ENCODE results near the gene TBC1D20. TPM values are rescaled to one million over a fixed set of nuclear protein-coding genes. Genes with fewer than 3 reads are reported as not detected.
"Not testable (repeated sequence)": the region's sequence is repeated elsewhere in the genome, so short reads cannot be mapped to it uniquely, and the experiment has no call there.

The TBC1D20 gene
- total RNA-seq, 1 donor from 2014 or later: 40.6 TPM

GRCh38 chr20:396619-397431, 65.5 kb downstream of the TBC1D20 start:
- H3K27ac ChIP-seq (ENCODE audit: low read depth, low read length): no peak overlapping the region
- H3K4me1 ChIP-seq (ENCODE audit: insufficient read depth, low read length): peaks cover 1% of the 10 kb centered on the region
- no peaks in the 10 kb centered on the region for H3K9me3 ChIP-seq (ENCODE audit: insufficient read depth, low read depth, low read length)
- H3K9me3 Mint-ChIP-seq (ENCODE audit: unreplicated experiment): no peaks in the 10 kb centered on the region
- H4K20me1 ChIP-seq (ENCODE audit: insufficient read depth, low read length): no peaks in the 10 kb centered on the region
- FAIRE-seq (no peak), DNase-seq (ENCODE audit: low read depth) (no peak)
- peaks cover 3% of the 10 kb centered on the region for H3K36me3 ChIP-seq (ENCODE audit: insufficient read depth, low read length)
- no peaks in the 10 kb centered on the region for H3K27me3 ChIP-seq (ENCODE audit: insufficient read depth, low read length)
- H3K4me1 Mint-ChIP-seq (ENCODE audit: low read depth, unreplicated experiment): peaks cover 11% of the 10 kb centered on the region
- no peak overlapping the region for H3K4me3 Mint-ChIP-seq (ENCODE audit: unreplicated experiment)
- no peak overlapping the region for H2AFZ ChIP-seq (ENCODE audit: low read depth, low read length)
- H3K27me3 Mint-ChIP-seq (ENCODE audit: low read depth, unreplicated experiment): no peaks in the 10 kb centered on the region
- no peaks in the 10 kb centered on the region for H3K79me2 ChIP-seq (ENCODE audit: insufficient read depth, low read length)
- TF ChIP-seq EZH2 (IDR thresholded peaks at IDR 0.05; ENCODE audit: insufficient read depth, low read length) (no peak), CTCF (IDR thresholded peaks at IDR 0.05; ENCODE audit: insufficient read depth, low read depth, low read length) (no peak)
- H3K4me3 ChIP-seq (ENCODE audit: insufficient read depth, low read depth, low read length): no peak overlapping the region
- H3K36me3 Mint-ChIP-seq (ENCODE audit: low read depth, unreplicated experiment): peaks cover 22% of the 10 kb centered on the region
- no peak overlapping the region for H3K4me2 ChIP-seq (ENCODE audit: low read length)
- H3K9ac ChIP-seq (ENCODE audit: low read length): no peak overlapping the region
- no peak overlapping the region for H3K27ac Mint-ChIP-seq (ENCODE audit: unreplicated experiment)

GRCh38 chr20:396252-396618, 66.1 kb downstream of the TBC1D20 start:
- Histone ChIP-seq H3K4me1 (ENCODE audit: insufficient read depth, low read length) (no peaks in the 10 kb centered on the region), H3K9me3 (ENCODE audit: insufficient read depth, low read depth, low read length) (no peaks in the 10 kb centered on the region), H3K4me2 (ENCODE audit: low read length) (no peak overlapping the region), H3K27me3 (ENCODE audit: insufficient read depth, low read length) (no peaks in the 10 kb centered on the region), H3K9ac (ENCODE audit: low read length) (no peak overlapping the region), H3K27ac (ENCODE audit: low read depth, low read length) (no peak overlapping the region), H3K4me3 (ENCODE audit: insufficient read depth, low read depth, low read length) (no peak overlapping the region), H2AFZ (ENCODE audit: low read depth, low read length) (no peak overlapping the region), H3K79me2 (ENCODE audit: insufficient read depth, low read length) (no peaks in the 10 kb centered on the region), H3K36me3 (ENCODE audit: insufficient read depth, low read length) (peaks cover 3% of the 10 kb centered on the region), H4K20me1 (ENCODE audit: insufficient read depth, low read length) (no peaks in the 10 kb centered on the region)
- TF ChIP-seq CTCF (IDR thresholded peaks at IDR 0.05; ENCODE audit: insufficient read depth, low read depth, low read length): no peak
- no peak for TF ChIP-seq EZH2 (IDR thresholded peaks at IDR 0.05; ENCODE audit: insufficient read depth, low read length)
- H3K36me3 Mint-ChIP-seq (ENCODE audit: low read depth, unreplicated experiment): peaks cover 28% of the 10 kb centered on the region
- FAIRE-seq: no peak
- DNase-seq (ENCODE audit: low read depth): no peak
- peaks cover 9% of the 10 kb centered on the region for H3K4me1 Mint-ChIP-seq (ENCODE audit: low read depth, unreplicated experiment)
- no peaks in the 10 kb centered on the region for H3K27me3 Mint-ChIP-seq (ENCODE audit: low read depth, unreplicated experiment)
- no peak overlapping the region for H3K27ac Mint-ChIP-seq (ENCODE audit: unreplicated experiment)
- no peaks in the 10 kb centered on the region for H3K9me3 Mint-ChIP-seq (ENCODE audit: unreplicated experiment)
- no peak overlapping the region for H3K4me3 Mint-ChIP-seq (ENCODE audit: unreplicated experiment)

- not testable (repeated sequence) for H3K27ac ChIP-seq (ENCODE audit: low read depth, low read length); H3K27ac Mint-ChIP-seq (ENCODE audit: unreplicated experiment); H3K9ac ChIP-seq (ENCODE audit: low read length); H3K4me3 ChIP-seq (ENCODE audit: insufficient read depth, low read depth, low read length); H4K20me1 ChIP-seq (ENCODE audit: insufficient read depth, low read length); FAIRE-seq; H3K79me2 ChIP-seq (ENCODE audit: insufficient read depth, low read length); H3K27me3 ChIP-seq (ENCODE audit: insufficient read depth, low read length); H3K4me2 ChIP-seq (ENCODE audit: low read length); H3K4me1 Mint-ChIP-seq (ENCODE audit: low read depth, unreplicated experiment); H3K4me3 Mint-ChIP-seq (ENCODE audit: unreplicated experiment); DNase-seq (ENCODE audit: low read depth); H3K9me3 ChIP-seq (ENCODE audit: insufficient read depth, low read depth, low read length); H3K9me3 Mint-ChIP-seq (ENCODE audit: unreplicated experiment); H3K36me3 ChIP-seq (ENCODE audit: insufficient read depth, low read length); H2AFZ ChIP-seq (ENCODE audit: low read depth, low read length); H3K27me3 Mint-ChIP-seq (ENCODE audit: low read depth, unreplicated experiment); H3K4me1 ChIP-seq (ENCODE audit: insufficient read depth, low read length)
- peaks cover 33% of the 10 kb centered on the region for H3K36me3 Mint-ChIP-seq (ENCODE audit: low read depth, unreplicated experiment)
These were observed 69.0 kb downstream of the TBC1D20 start for GRCh38 chr20:393296-393695.

Measured in astrocyte (in vitro differentiated cells and primary cell).